ENCODE measurements around the gene GREB1L.

- no peak for TF ChIP-seq CTCF (IDR thresholded peaks at IDR 0.05)
- TF ChIP-seq POLR2AphosphoS5 (IDR thresholded peaks at IDR 0.05) = no peak
Measured at GRCh38 chr18:21262979-21263378, 20.9 kb downstream of the GREB1L start.

Measured in esophagus muscularis mucosa (tissue), 3 donors.